Ishikawa (cell line): ENCODE results near the gene TIMM50.

Source experiments
- CEBPB ChIP-seq: IDR thresholded peaks from 2 replicates; pipeline ENCODE4 v1.6.1; 2012
- CREB1 ChIP-seq: IDR thresholded peaks from 2 replicates; pipeline ENCODE4 v1.6.1; 2012; ENCODE audit warnings: low read depth
- EGR1 ChIP-seq: IDR thresholded peaks from 2 replicates; pipeline ENCODE4 v1.6.1; 2012
- EP300 ChIP-seq: IDR thresholded peaks from 2 replicates; pipeline ENCODE4 v1.6.1; 2012; ENCODE audit warnings: borderline replicate concordance
- FOXM1 ChIP-seq: IDR thresholded peaks from 2 replicates; pipeline ENCODE4 v1.6.1; 2012; ENCODE audit warnings: low read depth, borderline replicate concordance
- MAX ChIP-seq: IDR thresholded peaks from 2 replicates; pipeline ENCODE4 v1.6.1; 2012
- NFIC ChIP-seq: IDR thresholded peaks from 2 replicates; pipeline ENCODE4 v1.6.1; 2012
- RAD21 ChIP-seq: IDR thresholded peaks from 2 replicates; pipeline ENCODE4 v1.6.1; 2012; ENCODE audit warnings: low read depth
- REST ChIP-seq: IDR thresholded peaks from 2 replicates; pipeline ENCODE4 v1.6.1; 2012; ENCODE audit warnings: low read depth, mild to moderate bottlenecking
- TAF1 ChIP-seq: IDR thresholded peaks from 2 replicates; pipeline ENCODE4 v1.6.1; 2012; ENCODE audit warnings: low read depth, mild to moderate bottlenecking
- TCF12 ChIP-seq: IDR thresholded peaks from 2 replicates; pipeline ENCODE4 v1.6.1; 2012; ENCODE audit warnings: low read depth
- TEAD4 ChIP-seq: IDR thresholded peaks from 2 replicates; pipeline ENCODE4 v1.6.1; 2012
- USF1 ChIP-seq: IDR thresholded peaks from 2 replicates; pipeline ENCODE4 v1.6.1; 2012
- YY1 ChIP-seq: IDR thresholded peaks from 2 replicates; pipeline ENCODE4 v1.6.1; 2012; ENCODE audit warnings: low read depth
- ZBTB7A ChIP-seq: IDR thresholded peaks from 2 replicates; pipeline ENCODE4 v1.6.1; 2012; ENCODE audit warnings: low read depth

TIMM50 gene

GRCh38 chr19:39467941-39468340 is 12.7 kb upstream of the TIMM50 start:
- TF ChIP-seq NFIC: no peak
- TF ChIP-seq EGR1: no peak
- no peak for TF ChIP-seq TCF12
- no peak for TF ChIP-seq FOXM1
- TF ChIP-seq RAD21: no peak
- TF ChIP-seq YY1: no peak
- TF ChIP-seq CEBPB: no peak
- no peak for TF ChIP-seq TEAD4
- TF ChIP-seq ZBTB7A: no peak
- TF ChIP-seq TAF1: no peak

- TF ChIP-seq MAX (no peak), RAD21 (no peak), REST (no peak), CEBPB (no peak)
Measured at GRCh38 chr19:39469036-39469435, 11.6 kb upstream of the TIMM50 start.

GRCh38 chr19:39469567-39469966 is 11.1 kb upstream of the TIMM50 start:
- no peak for TF ChIP-seq EGR1
- no peak for TF ChIP-seq NFIC
- TF ChIP-seq EP300: no peak
- no peak for TF ChIP-seq CREB1

GRCh38 chr19:39470724-39471339 is 9.8 kb upstream of the TIMM50 start:
- TF ChIP-seq CREB1: no peak
- TF ChIP-seq ZBTB7A: no peak
- TF ChIP-seq TEAD4: no peak
- no peak for TF ChIP-seq CEBPB
- TF ChIP-seq NFIC: no peak
- TF ChIP-seq RAD21: no peak
- TF ChIP-seq YY1: no peak
- TF ChIP-seq REST: no peak
- no peak for TF ChIP-seq EGR1
- TF ChIP-seq FOXM1: no peak
- no peak for TF ChIP-seq EP300

GRCh38 chr19:39471756-39472536 is 8.7 kb upstream of the TIMM50 start:
- TF ChIP-seq YY1: no peak
- no peak for TF ChIP-seq USF1
- no peak for TF ChIP-seq EGR1
- TF ChIP-seq TEAD4: no peak
- TF ChIP-seq ZBTB7A: no peak
- no peak for TF ChIP-seq EP300
- no peak for TF ChIP-seq NFIC

GRCh38 chr19:39472746-39473442 is 7.7 kb upstream of the TIMM50 start:
- TF ChIP-seq USF1 (no peak), CREB1 (no peak), FOXM1 (no peak), REST (no peak), MAX (no peak), RAD21 (no peak), TAF1 (no peak), EP300 (no peak), CEBPB (no peak), EGR1 (no peak), YY1 (no peak), TCF12 (no peak), ZBTB7A (no peak), TEAD4 (no peak), NFIC (no peak)
